ENCODE data around the gene CARS2.

DNA sequence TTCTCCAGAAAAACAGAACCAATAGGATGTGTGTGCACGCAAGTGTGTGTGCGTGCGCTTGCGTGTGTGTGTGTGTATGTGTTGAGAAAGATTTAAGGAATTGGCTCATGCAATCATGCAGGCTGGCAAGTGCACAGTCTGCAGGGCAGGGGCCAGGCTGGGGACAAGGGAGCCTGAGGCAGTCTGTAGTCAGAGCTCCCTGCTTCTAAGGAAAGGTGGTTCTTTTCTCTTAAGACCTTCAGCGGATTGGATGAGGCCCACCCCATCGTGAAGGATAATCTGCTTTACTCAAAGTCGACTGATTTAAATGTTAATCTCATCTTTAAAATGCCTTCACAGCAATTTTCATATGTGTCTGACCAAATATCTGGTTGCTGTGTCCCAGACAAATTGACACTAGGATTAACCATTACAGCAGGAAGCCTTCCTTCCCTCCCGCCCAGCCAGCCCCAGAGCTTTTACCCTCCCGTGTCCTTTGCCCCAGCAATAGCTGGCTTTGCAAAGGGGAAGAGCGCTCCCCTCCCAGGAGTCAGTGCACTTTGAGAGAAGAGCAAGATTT, 105.6 kb downstream of the CARS2 start:
- TF ChIP-seq, protein P1, sequence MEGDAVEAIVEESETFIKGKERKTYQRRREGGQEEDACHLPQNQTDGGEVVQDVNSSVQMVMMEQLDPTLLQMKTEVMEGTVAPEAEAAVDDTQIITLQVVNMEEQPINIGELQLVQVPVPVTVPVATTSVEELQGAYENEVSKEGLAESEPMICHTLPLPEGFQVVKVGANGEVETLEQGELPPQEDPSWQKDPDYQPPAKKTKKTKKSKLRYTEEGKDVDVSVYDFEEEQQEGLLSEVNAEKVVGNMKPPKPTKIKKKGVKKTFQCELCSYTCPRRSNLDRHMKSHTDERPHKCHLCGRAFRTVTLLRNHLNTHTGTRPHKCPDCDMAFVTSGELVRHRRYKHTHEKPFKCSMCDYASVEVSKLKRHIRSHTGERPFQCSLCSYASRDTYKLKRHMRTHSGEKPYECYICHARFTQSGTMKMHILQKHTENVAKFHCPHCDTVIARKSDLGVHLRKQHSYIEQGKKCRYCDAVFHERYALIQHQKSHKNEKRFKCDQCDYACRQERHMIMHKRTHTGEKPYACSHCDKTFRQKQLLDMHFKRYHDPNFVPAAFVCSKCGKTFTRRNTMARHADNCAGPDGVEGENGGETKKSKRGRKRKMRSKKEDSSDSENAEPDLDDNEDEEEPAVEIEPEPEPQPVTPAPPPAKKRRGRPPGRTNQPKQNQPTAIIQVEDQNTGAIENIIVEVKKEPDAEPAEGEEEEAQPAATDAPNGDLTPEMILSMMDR (IDR thresholded peaks at IDR 0.05): no peak
- TF ChIP-seq POLR2A (IDR thresholded peaks at IDR 0.05): no peak
